HCT116 (cell line): Measurements from ENCODE around the gene IFT122. TPM values are rescaled to one million over a fixed set of nuclear protein-coding genes. Genes with fewer than 3 reads are reported as not detected.

ENCODE experiments used
- ATAC-seq: fragments of 200-7000 bp; cut with Tn5 transposase; 2 replicates; pipeline ENCODE4 v1.9.1; 2020; ENCODE audit warnings: mild to moderate bottlenecking, moderate library complexity
- BruUV-seq: library from RNA; stranded (reverse); fragments of 400-500 nt; replicated peaks from 2 replicates; lab custom pipeline; 2021; lab: Mats Ljungman, UMichigan
- CTCF ChIA-PET: fragments of 300-600 bp; sonication (Branson Sonifier 250); formaldehyde crosslinking; loops from one replicate; lab custom pipeline; 2021; ENCODE audit warnings: antibody characterized with exemption; lab: Charles Lee
- POLR2A ChIA-PET: fragments of 300-600, 350-600 bp; sonication (Branson Sonifier 250); formaldehyde crosslinking; loops from one replicate; lab custom pipeline; 2021; ENCODE audit warnings: antibody characterized with exemption; lab: Charles Lee
- RAD21 ChIA-PET, 2 experiments: fragments of 300-600 bp; sonication (Branson Sonifier 250); formaldehyde crosslinking; loops; one replicate each; lab custom pipeline; 2023; ENCODE audit warnings: low total read pairs in 2 of 2; ENCODE audit not compliant: uncharacterized antibody in 2 of 2, unreplicated experiment in 2 of 2, low non-redundant PET in 1 of 2; lab: Charles Lee
- DNase-seq: peaks from one replicate; pipeline ENCODE4 v3.0.0-alpha.2; 2010; ENCODE audit warnings: low read depth, low spot score
- H2AFZ ChIP-seq: fragments of 200-600 bp; shearing (Covaris generic), sonication (generic); 2 replicates; pipeline ENCODE4 v1.6.1; 2017; ENCODE audit warnings: low read depth, mixed run types, mixed read lengths, antibody characterized with exemption, low read length; ENCODE audit not compliant: poor library complexity, severe bottlenecking
- H3K27ac ChIP-seq: 2 replicates; pipeline ENCODE4 v1.5.1; 2012; ENCODE audit warnings: low read depth, low read length
- H3K27me3 ChIP-seq: fragments of 200-600 bp; sonication (generic); 2 replicates; pipeline ENCODE4 v1.6.1; 2016; ENCODE audit warnings: mixed run types, low read length, mixed read lengths; ENCODE audit not compliant: insufficient read depth
- H3K36me3 ChIP-seq, 2 experiments: fragments of 200-500 bp in 1 of 2; fragments of 200-600 bp in 1 of 2; sonication (Bioruptor generic) in 1 of 2; sonication (generic) in 1 of 2; 2 replicates each; pipeline versions ENCODE4 v1.5.1 to v1.6.1; 2014 to 2016; ENCODE audit warnings: low read length in 2 of 2, inconsistent platforms in 1 of 2, mixed read lengths in 1 of 2, mixed run types in 1 of 2; ENCODE audit not compliant: insufficient read depth in 2 of 2, control insufficient read depth in 1 of 2
- H3K4me1 ChIP-seq, 2 experiments: fragments of 200-600 bp in 1 of 2; sonication (generic) in 1 of 2; 2 replicates each; pipeline versions ENCODE4 v1.5.1 to v1.6.1; 2012 to 2017; ENCODE audit warnings: low read length in 2 of 2, inconsistent platforms in 1 of 2, mild to moderate bottlenecking in 1 of 2, mixed read lengths in 1 of 2, mixed run types in 1 of 2, moderate library complexity in 1 of 2; ENCODE audit not compliant: insufficient read depth in 2 of 2, control insufficient read depth in 1 of 2
- H3K4me2 ChIP-seq: fragments of 200-600 bp; sonication (generic); 2 replicates; pipeline ENCODE4 v1.6.1; 2017; ENCODE audit warnings: mixed run types, low read length, mixed read lengths
- H3K4me3 ChIP-seq, 2 experiments: fragments of 200-600 bp in 1 of 2; sonication (generic) in 1 of 2; replicated peaks in 1 of 2; 2 replicates each; pipeline ENCODE4 v1.5.1; 2011 to 2016; ENCODE audit warnings: low read length in 2 of 2, control low read depth in 1 of 2, low read depth in 1 of 2, mild to moderate bottlenecking in 1 of 2, mixed read lengths in 1 of 2, mixed run types in 1 of 2
- H3K79me2 ChIP-seq: fragments of 200-600 bp; sonication (generic); 2 replicates; pipeline ENCODE4 v1.6.1; 2017; ENCODE audit warnings: mild to moderate bottlenecking, mixed run types, low read length, moderate library complexity, mixed read lengths; ENCODE audit not compliant: insufficient read depth
- H3K9ac ChIP-seq: fragments of 200-600 bp; sonication (generic); 2 replicates; pipeline ENCODE4 v1.6.1; 2016; ENCODE audit warnings: low read length, mixed read lengths
- H3K9me2 ChIP-seq: fragments of 200-600 bp; sonication (generic), shearing (Covaris generic); 2 replicates; pipeline ENCODE4 v1.6.1; 2017; ENCODE audit warnings: mixed run types, mild to moderate bottlenecking, moderate library complexity; ENCODE audit not compliant: insufficient read depth
- H3K9me3 ChIP-seq, 2 experiments: fragments of 200-500 bp in 1 of 2; fragments of 200-600 bp in 1 of 2; sonication (Bioruptor generic) in 1 of 2; sonication (generic) in 1 of 2; 2 replicates each; pipeline ENCODE4 v1.6.1; 2014 to 2017; ENCODE audit warnings: low read length in 2 of 2, mixed read lengths in 2 of 2, inconsistent platforms in 1 of 2, low read depth in 1 of 2, mild to moderate bottlenecking in 1 of 2, mixed run types in 1 of 2, moderate library complexity in 1 of 2; ENCODE audit not compliant: control insufficient read depth in 1 of 2, insufficient read depth in 1 of 2
- H4K20me1 ChIP-seq: fragments of 200-600 bp; sonication (generic), shearing (Covaris generic); 2 replicates; pipeline ENCODE4 v1.6.1; 2017; ENCODE audit warnings: mixed run types, mild to moderate bottlenecking, moderate library complexity; ENCODE audit not compliant: insufficient read depth
- ATF3 ChIP-seq: IDR thresholded peaks from 2 replicates; pipeline ENCODE4 v1.6.1; 2012
- CBX3 ChIP-seq: IDR thresholded peaks from 2 replicates; pipeline ENCODE4 v1.6.1; 2012; ENCODE audit warnings: low read depth
- CEBPB ChIP-seq: IDR thresholded peaks from 2 replicates; pipeline ENCODE4 v1.6.1; 2012; ENCODE audit warnings: low read depth
- EGR1 ChIP-seq: IDR thresholded peaks from 2 replicates; pipeline ENCODE4 v1.6.1; 2012; ENCODE audit warnings: low read depth
- POLR2A ChIP-seq: IDR thresholded peaks from 2 replicates; pipeline ENCODE4 v1.7.0; 2011; ENCODE audit warnings: borderline replicate concordance; ENCODE audit not compliant: insufficient read depth, insufficient read length; ENCODE audit errors: extremely low read depth
- SIN3A ChIP-seq: IDR thresholded peaks from 2 replicates; pipeline ENCODE4 v1.6.1; 2012; ENCODE audit warnings: low read depth
- TCF7L2 ChIP-seq: IDR thresholded peaks from 2 replicates; pipeline ENCODE4 v1.7.0; 2011; ENCODE audit warnings: borderline replicate concordance, inconsistent platforms; ENCODE audit not compliant: insufficient read depth, insufficient read length; ENCODE audit errors: extremely low read depth
- YY1 ChIP-seq: IDR thresholded peaks from 2 replicates; pipeline ENCODE4 v1.6.1; 2011; ENCODE audit warnings: low read length, low read depth, moderate library complexity, mild to moderate bottlenecking; ENCODE audit not compliant: insufficient replicate concordance; ENCODE audit errors: extremely low read depth
- ZFX ChIP-seq: fragments of 450-650 bp; IDR thresholded peaks from 2 replicates; pipeline ENCODE4 v1.6.1; 2017
- intact Hi-C: fragments of 100-400 bp; cut with micrococcal nuclease; formaldehyde crosslinking; loops from 2 replicates; pipeline ENCODE4 v1.10.0; 2022
- total RNA-seq: library from RNA; stranded (reverse); gene quantifications from one replicate; pipeline ENCODE4 v1.2.1, GENCODE V29; 2021; ENCODE audit not compliant: unreplicated experiment
- TF ChIP-seq, protein P1 (sequence below): IDR thresholded peaks from 2 replicates; pipeline ENCODE4 v1.6.1; 2011; ENCODE audit warnings: mild to moderate bottlenecking, low read length, moderate library complexity; ENCODE audit not compliant: insufficient replicate concordance; ENCODE audit errors: extremely low read depth
- TF ChIP-seq, protein P2 (sequence below): IDR thresholded peaks from 2 replicates; pipeline ENCODE4 v1.6.1; 2012

IFT122 gene
- total RNA-seq, 1 experiment from 2014 or later = 21.4 TPM

- Histone ChIP-seq H3K27ac (no peak overlapping the region), H3K9me3 (no peaks in the 10 kb centered on the region), H3K4me3 (no peak overlapping the region), H3K4me1 (peaks cover 2 to 3% of the 10 kb centered on the region in 2 experiments; a peak in 3 of 4 replicates), H4K20me1 (no peaks in the 10 kb centered on the region), H2AFZ (no peak overlapping the region), H3K27me3 (no peaks in the 10 kb centered on the region), H3K9ac (no peak overlapping the region), H3K79me2 (peaks cover 27% of the 10 kb centered on the region), H3K36me3 (peaks cover 55 to 62% of the 10 kb centered on the region in 2 experiments), H3K9me2 (no peaks in the 10 kb centered on the region), H3K4me2 (no peak overlapping the region)
- intact Hi-C loops = no loop called here
- no peak for ATAC-seq
- RAD21 ChIA-PET = no interaction called here
- TF ChIP-seq, protein P1, sequence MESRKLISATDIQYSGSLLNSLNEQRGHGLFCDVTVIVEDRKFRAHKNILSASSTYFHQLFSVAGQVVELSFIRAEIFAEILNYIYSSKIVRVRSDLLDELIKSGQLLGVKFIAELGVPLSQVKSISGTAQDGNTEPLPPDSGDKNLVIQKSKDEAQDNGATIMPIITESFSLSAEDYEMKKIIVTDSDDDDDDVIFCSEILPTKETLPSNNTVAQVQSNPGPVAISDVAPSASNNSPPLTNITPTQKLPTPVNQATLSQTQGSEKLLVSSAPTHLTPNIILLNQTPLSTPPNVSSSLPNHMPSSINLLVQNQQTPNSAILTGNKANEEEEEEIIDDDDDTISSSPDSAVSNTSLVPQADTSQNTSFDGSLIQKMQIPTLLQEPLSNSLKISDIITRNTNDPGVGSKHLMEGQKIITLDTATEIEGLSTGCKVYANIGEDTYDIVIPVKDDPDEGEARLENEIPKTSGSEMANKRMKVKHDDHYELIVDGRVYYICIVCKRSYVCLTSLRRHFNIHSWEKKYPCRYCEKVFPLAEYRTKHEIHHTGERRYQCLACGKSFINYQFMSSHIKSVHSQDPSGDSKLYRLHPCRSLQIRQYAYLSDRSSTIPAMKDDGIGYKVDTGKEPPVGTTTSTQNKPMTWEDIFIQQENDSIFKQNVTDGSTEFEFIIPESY = no peak
- TF ChIP-seq YY1 = no peak
- no peak for TF ChIP-seq ATF3
- TF ChIP-seq, protein P2, sequence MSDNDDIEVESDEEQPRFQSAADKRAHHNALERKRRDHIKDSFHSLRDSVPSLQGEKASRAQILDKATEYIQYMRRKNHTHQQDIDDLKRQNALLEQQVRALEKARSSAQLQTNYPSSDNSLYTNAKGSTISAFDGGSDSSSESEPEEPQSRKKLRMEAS = no peak
- TF ChIP-seq ZFX = no peak
- TF ChIP-seq POLR2A = no peak
- TF ChIP-seq EGR1 = no peak
- TF ChIP-seq TCF7L2 = no peak
- TF ChIP-seq CBX3 = no peak
- no peak for TF ChIP-seq CEBPB
- TF ChIP-seq SIN3A = no peak
- POLR2A ChIA-PET = no interaction called here
- CTCF ChIA-PET = no interaction called here
- BruUV-seq = no TSS peak
- no peak for DNase-seq
These were observed 6.5 kb upstream of the IFT122 start for GRCh38 chr3:129433565-129433964.
